SK-N-SH treated with all-trans-retinoic acid at 6 μM for 48 hours (cell line): ENCODE results near the gene PBRM1.

Experiments
- ARNTL ChIP-seq: fragments of 450-650 bp; formaldehyde crosslinking; IDR thresholded peaks from 2 replicates; pipeline ENCODE4 v1.5.0; 2020; ENCODE audit warnings: low read depth, mild to moderate bottlenecking, moderate library complexity, borderline replicate concordance
- CREB5 ChIP-seq: fragments of 250-450 bp; sonication (Bioruptor Pico); IDR thresholded peaks from 2 replicates; pipeline ENCODE4 v1.5.1; 2020; ENCODE audit warnings: low read depth, mild to moderate bottlenecking, moderate library complexity
- CSDC2 ChIP-seq: fragments of 250-450 bp; sonication (Bioruptor Pico); IDR thresholded peaks from 2 replicates; pipeline ENCODE4 v1.5.0; 2020; ENCODE audit warnings: mild to moderate bottlenecking, moderate library complexity
- ESRRG ChIP-seq: fragments of 250-450 bp; sonication (Bioruptor Pico); IDR thresholded peaks from 2 replicates; pipeline ENCODE4 v1.6.1; 2021; ENCODE audit warnings: mild to moderate bottlenecking
- GLIS3 ChIP-seq: fragments of 250-450 bp; sonication (Bioruptor Pico); IDR thresholded peaks from 2 replicates; pipeline ENCODE4 v1.5.0; 2020; ENCODE audit warnings: mild to moderate bottlenecking, moderate library complexity
- PATZ1 ChIP-seq: fragments of 250-450 bp; sonication (Bioruptor Pico); IDR thresholded peaks from 2 replicates; pipeline ENCODE4 v1.8.0; 2020; ENCODE audit warnings: mild to moderate bottlenecking, moderate library complexity, borderline replicate concordance
- RARB ChIP-seq: fragments of 250-450 bp; sonication (Bioruptor Pico); IDR thresholded peaks from 2 replicates; pipeline ENCODE4 v1.8.0; 2021; ENCODE audit warnings: mild to moderate bottlenecking, moderate library complexity

- TF ChIP-seq ESRRG (CRISPR knock-in tag) (no peak), PATZ1 (CRISPR knock-in tag) (no peak), CREB5 (no peak), ARNTL (CRISPR knock-in tag) (no peak), RARB (CRISPR knock-in tag) (no peak), GLIS3 (CRISPR knock-in tag) (no peak), CSDC2 (CRISPR knock-in tag) (no peak)
Measured at GRCh38 chr3:52528586-52529375, 156.9 kb downstream of the PBRM1 start.
